Tibial nerve (tissue), 4 donors: ENCODE data around the gene GSK3B.

Experiments used
- EP300 ChIP-seq, 2 donors: sonication (generic); formaldehyde crosslinking; IDR thresholded peaks; one replicate each; pipeline ENCODE4 v1.6.1; 2017; ENCODE audit warnings: antibody characterized with exemption in 2 of 2, mild to moderate bottlenecking in 1 of 2
- POLR2A ChIP-seq, 2 donors: fragments of 450-650 bp; IDR thresholded peaks; one replicate each; pipeline ENCODE4 v1.6.1; 2017; ENCODE audit warnings: antibody characterized with exemption in 2 of 2, mild to moderate bottlenecking in 2 of 2, moderate library complexity in 2 of 2
- TF ChIP-seq, protein P1 (sequence below), 5 experiments: fragments of 200-600 bp in 3 of 5; fragments of 450-650 bp in 2 of 5; sonication (generic) in 3 of 5; IDR thresholded peaks; one replicate each; pipeline ENCODE4 v1.5.1; 2016 to 2019; ENCODE audit warnings: antibody characterized with exemption in 5 of 5, mild to moderate bottlenecking in 3 of 5, moderate library complexity in 2 of 5

DNA sequence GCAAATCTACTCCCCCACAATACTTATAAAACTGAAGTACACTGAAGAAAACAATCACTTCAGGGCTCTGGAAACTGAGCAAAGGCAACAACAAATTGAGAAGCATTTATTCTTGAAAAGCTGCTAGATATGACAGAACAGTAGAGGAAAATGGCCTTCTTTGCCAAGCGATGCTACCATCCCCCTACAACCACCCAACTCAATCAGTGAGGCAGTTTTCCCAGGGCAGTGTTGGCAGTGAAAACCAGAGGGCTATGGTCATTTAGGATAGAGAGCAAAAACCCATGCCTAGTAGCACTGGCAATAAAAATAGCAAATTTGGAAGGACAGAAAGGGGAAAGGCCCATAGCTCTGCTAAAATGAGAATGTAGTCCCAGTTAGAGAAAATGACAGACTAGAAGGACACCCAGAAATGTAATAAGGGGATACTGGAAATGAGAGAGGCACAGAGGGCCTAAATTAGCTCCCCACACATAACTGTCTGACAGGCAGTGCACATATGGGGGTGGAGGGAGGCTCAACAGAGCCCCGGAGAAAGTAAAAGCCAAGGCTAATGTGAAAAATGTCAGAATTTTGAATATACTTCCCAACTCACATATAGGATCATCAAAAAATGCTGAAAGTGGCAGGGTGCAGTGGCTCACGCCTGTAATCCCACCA, 143.5 kb downstream of the GSK3B start:
- TF ChIP-seq, protein P1, sequence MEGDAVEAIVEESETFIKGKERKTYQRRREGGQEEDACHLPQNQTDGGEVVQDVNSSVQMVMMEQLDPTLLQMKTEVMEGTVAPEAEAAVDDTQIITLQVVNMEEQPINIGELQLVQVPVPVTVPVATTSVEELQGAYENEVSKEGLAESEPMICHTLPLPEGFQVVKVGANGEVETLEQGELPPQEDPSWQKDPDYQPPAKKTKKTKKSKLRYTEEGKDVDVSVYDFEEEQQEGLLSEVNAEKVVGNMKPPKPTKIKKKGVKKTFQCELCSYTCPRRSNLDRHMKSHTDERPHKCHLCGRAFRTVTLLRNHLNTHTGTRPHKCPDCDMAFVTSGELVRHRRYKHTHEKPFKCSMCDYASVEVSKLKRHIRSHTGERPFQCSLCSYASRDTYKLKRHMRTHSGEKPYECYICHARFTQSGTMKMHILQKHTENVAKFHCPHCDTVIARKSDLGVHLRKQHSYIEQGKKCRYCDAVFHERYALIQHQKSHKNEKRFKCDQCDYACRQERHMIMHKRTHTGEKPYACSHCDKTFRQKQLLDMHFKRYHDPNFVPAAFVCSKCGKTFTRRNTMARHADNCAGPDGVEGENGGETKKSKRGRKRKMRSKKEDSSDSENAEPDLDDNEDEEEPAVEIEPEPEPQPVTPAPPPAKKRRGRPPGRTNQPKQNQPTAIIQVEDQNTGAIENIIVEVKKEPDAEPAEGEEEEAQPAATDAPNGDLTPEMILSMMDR (IDR thresholded peaks at IDR 0.05), result no peak
- TF ChIP-seq POLR2A (IDR thresholded peaks at IDR 0.05), result no peak
- no peak for TF ChIP-seq EP300 (IDR thresholded peaks at IDR 0.05)
